Measurements from ENCODE around the gene C6orf120. TPM values are rescaled to one million over a fixed set of nuclear protein-coding genes. Genes with fewer than 3 reads are reported as not detected.
A peak's percentile ranks its signal among the peaks of the same experiment; 100 is the strongest.

Gene C6orf120
- polyA plus RNA-seq, 3 donors, result 8.3 to 31.4 (median 28.5) TPM

GRCh38 chr6:169725125-169726048 lies 23.5 kb downstream of the C6orf120 start:
- peak overlapping the region; percentile 23 to 80 for H3K27ac ChIP-seq (ENCODE audit: low read depth in 1 of 2, low read length in 2 of 2)
- Mint-ChIP-seq H3K27ac (peak overlapping the region in 6 of 7 donors; percentile 77 to 94 (median 88)), H3K27me3 (ENCODE audit: low read depth in 3 of 3) (peaks cover 0 to 12% (median 5%) of the 10 kb centered on the region in 3 donors), H3K4me1 (peaks cover 27% of the 10 kb centered on the region), H3K36me3 (peaks cover 5 to 11% of the 10 kb centered on the region in 2 donors), H3K4me3 (peak overlapping the region; percentile 87 to 90), H3K9me3 (peaks cover 0 to 2% (median 0%) of the 10 kb centered on the region in 7 donors)
- H3K36me3 ChIP-seq (replicated peaks in 1 of 2; ENCODE audit: control insufficient read depth in 1 of 2, insufficient read depth in 2 of 2, low read length in 2 of 2), result no peaks in the 10 kb centered on the region
- peaks cover 7% of the 10 kb centered on the region for H4K20me1 ChIP-seq (ENCODE audit: insufficient read depth, low read length)
- peak overlapping the region; percentile 43 to 78 (median 51) for H3K4me3 ChIP-seq (replicated peaks in 1 of 3; ENCODE audit: low read depth in 2 of 3, low read length in 3 of 3)
- no peak for TF ChIP-seq CTCF (IDR thresholded peaks at IDR 0.05)
- intact Hi-C loops (cut with micrococcal nuclease), result no loop called here
- H3K27me3 ChIP-seq (ENCODE audit: control insufficient read depth in 2 of 2, insufficient read depth in 2 of 2, low read length in 2 of 2), result peaks cover 0 to 8% of the 10 kb centered on the region in 2 donors
- H3K9ac ChIP-seq (ENCODE audit: insufficient read depth, low read length, poor library complexity, severe bottlenecking), result peak overlapping the region; percentile 80
- H2AFZ ChIP-seq (ENCODE audit: insufficient read depth, low read depth, low read length, poor library complexity, severe bottlenecking), result peak overlapping the region; percentile 71
- H3K79me2 ChIP-seq (ENCODE audit: insufficient read depth, low read length), result peaks cover 21% of the 10 kb centered on the region
- DNase-seq, result peak; percentile 72 to 82 (median 74)
- no peaks in the 10 kb centered on the region for H3K9me3 ChIP-seq (replicated peaks in 1 of 2; ENCODE audit: control insufficient read depth in 1 of 2, insufficient read depth in 1 of 2, low read length in 2 of 2)
- peaks cover 23 to 37% of the 10 kb centered on the region in 2 donors for H3K4me1 ChIP-seq (ENCODE audit: control insufficient read depth in 1 of 2, insufficient read depth in 2 of 2, low read length in 2 of 2)
- WGBS (ENCODE audit: insufficient coverage), result 18% methylated on average over 20 of the region's 29 CpGs
- H3K4me2 ChIP-seq (replicated peaks; ENCODE audit: extremely low read depth, low read length, poor library complexity, severe bottlenecking), result peak overlapping the region; percentile 85

- WGBS (ENCODE audit: insufficient coverage), result no CpG with 5 or more reads among the region's 1 CpG
- no peaks in the 10 kb centered on the region for H3K36me3 ChIP-seq (replicated peaks in 1 of 2; ENCODE audit: control insufficient read depth in 1 of 2, insufficient read depth in 2 of 2, low read length in 2 of 2)
- no peak overlapping the region for H3K4me2 ChIP-seq (replicated peaks; ENCODE audit: extremely low read depth, low read length, poor library complexity, severe bottlenecking)
- H2AFZ ChIP-seq (ENCODE audit: insufficient read depth, low read depth, low read length, poor library complexity, severe bottlenecking), result no peak overlapping the region
- H3K9ac ChIP-seq (ENCODE audit: insufficient read depth, low read length, poor library complexity, severe bottlenecking), result no peak overlapping the region
- Mint-ChIP-seq H3K27me3 (ENCODE audit: low read depth in 3 of 3) (peaks cover 0 to 12% (median 5%) of the 10 kb centered on the region in 3 donors), H3K36me3 (peaks cover 5 to 11% of the 10 kb centered on the region in 2 donors), H3K9me3 (peaks cover 0 to 2% (median 0%) of the 10 kb centered on the region in 7 donors), H3K4me3 (no peak overlapping the region), H3K27ac (peak overlapping the region in 2 of 7 donors; percentile 82 to 88), H3K4me1 (peaks cover 22% of the 10 kb centered on the region)
- no peak overlapping the region for H3K27ac ChIP-seq (ENCODE audit: low read depth in 1 of 2, low read length in 2 of 2)
- no peaks in the 10 kb centered on the region for H3K9me3 ChIP-seq (replicated peaks in 1 of 2; ENCODE audit: control insufficient read depth in 1 of 2, insufficient read depth in 1 of 2, low read length in 2 of 2)
- H4K20me1 ChIP-seq (ENCODE audit: insufficient read depth, low read length), result peaks cover 7% of the 10 kb centered on the region
- peaks cover 17 to 31% of the 10 kb centered on the region in 2 donors for H3K4me1 ChIP-seq (ENCODE audit: control insufficient read depth in 1 of 2, insufficient read depth in 2 of 2, low read length in 2 of 2)
- no peak overlapping the region for H3K4me3 ChIP-seq (replicated peaks in 1 of 3; ENCODE audit: low read depth in 2 of 3, low read length in 3 of 3)
- no peak for DNase-seq
- intact Hi-C loops (cut with micrococcal nuclease), result no loop called here
- TF ChIP-seq CTCF (IDR thresholded peaks at IDR 0.05), result no peak
- H3K79me2 ChIP-seq (ENCODE audit: insufficient read depth, low read length), result peaks cover 20% of the 10 kb centered on the region
- H3K27me3 ChIP-seq (ENCODE audit: control insufficient read depth in 2 of 2, insufficient read depth in 2 of 2, low read length in 2 of 2), result peaks cover 0 to 8% of the 10 kb centered on the region in 2 donors
Measured at GRCh38 chr6:169726049-169726400, 24.1 kb downstream of the C6orf120 start.

Data from CD14-positive monocyte (primary cell).